ENCODE results near the gene PCK2.

DNA sequence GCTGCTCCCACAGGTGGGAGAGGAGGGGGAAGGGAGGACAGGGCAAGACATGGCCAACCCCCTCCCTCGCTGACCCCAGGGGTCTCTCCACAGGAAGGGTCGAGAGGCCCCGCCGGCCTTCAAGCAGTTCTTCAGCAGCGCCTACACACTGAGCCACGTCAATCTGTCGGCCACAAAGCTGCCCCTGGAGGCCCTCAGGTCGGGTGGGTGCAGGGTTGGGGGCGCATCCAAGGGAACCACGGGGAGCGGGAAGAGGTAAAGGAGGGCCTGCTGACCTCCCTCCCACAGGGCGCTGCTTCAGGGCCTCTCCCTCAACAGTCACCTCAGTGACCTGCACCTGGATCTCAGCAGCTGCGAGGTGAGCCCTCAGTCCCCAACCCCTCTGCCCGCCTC, 36.2 kb upstream of the PCK2 start:
- TF ChIP-seq EP300 (IDR thresholded peaks at IDR 0.05) = no peak
- no peak for TF ChIP-seq CTCF (IDR thresholded peaks at IDR 0.05)
